Tibial nerve (tissue), 4 donors: ENCODE measurements around the gene GLMN.

Experiments
- CTCF ChIP-seq, 5 experiments: fragments of 200-600 bp in 3 of 5; fragments of 450-650 bp in 2 of 5; sonication (generic) in 3 of 5; IDR thresholded peaks; one replicate each; pipeline ENCODE4 v1.5.1; 2016 to 2019; ENCODE audit warnings: antibody characterized with exemption in 5 of 5, mild to moderate bottlenecking in 3 of 5, moderate library complexity in 2 of 5
- EP300 ChIP-seq, 2 donors: sonication (generic); formaldehyde crosslinking; IDR thresholded peaks; one replicate each; pipeline ENCODE4 v1.6.1; 2017; ENCODE audit warnings: antibody characterized with exemption in 2 of 2, mild to moderate bottlenecking in 1 of 2
- POLR2A ChIP-seq, 2 donors: fragments of 450-650 bp; IDR thresholded peaks; one replicate each; pipeline ENCODE4 v1.6.1; 2017; ENCODE audit warnings: antibody characterized with exemption in 2 of 2, mild to moderate bottlenecking in 2 of 2, moderate library complexity in 2 of 2

- no peak for TF ChIP-seq CTCF (IDR thresholded peaks at IDR 0.05)
- no peak for TF ChIP-seq POLR2A (IDR thresholded peaks at IDR 0.05)
- no peak for TF ChIP-seq EP300 (IDR thresholded peaks at IDR 0.05)
Observed at GRCh38 chr1:92262516-92262915, 36.3 kb downstream of the GLMN start.
